ENCODE data around the gene HIF1A. TPM values are rescaled to one million over a fixed set of nuclear protein-coding genes. Genes with fewer than 3 reads are reported as not detected.

Gene HIF1A
- total and polyA plus RNA-seq, 2 experiments from 2014 or later = 113 to 242 TPM

GRCh38 chr14:61742371-61742770 lies 47.1 kb downstream of the HIF1A start:
- H3K27ac ChIP-seq (ENCODE audit: low read depth) = no peak overlapping the region
- no peak for ATAC-seq
- Mint-ChIP-seq H3K9me3 (no peaks in the 10 kb centered on the region), H3K4me3 (no peak overlapping the region), H3K36me3 (ENCODE audit: low read depth) (peaks cover 89% of the 10 kb centered on the region), H3K4me1 (no peaks in the 10 kb centered on the region), H3K27ac (no peak overlapping the region), H3K27me3 (ENCODE audit: insufficient read depth, low read depth, poor library complexity) (peaks cover 5% of the 10 kb centered on the region)
- H3K79me2 ChIP-seq (replicated peaks; ENCODE audit: insufficient read depth) = peaks cover 25% of the 10 kb centered on the region
- peaks cover 5% of the 10 kb centered on the region; the same call in 1 of the 2 replicates for H4K20me1 ChIP-seq (replicated peaks; ENCODE audit: insufficient read depth)
- H3K9me2 ChIP-seq (ENCODE audit: insufficient read depth) = no peaks in the 10 kb centered on the region
- H3K4me1 ChIP-seq (ENCODE audit: insufficient read depth) = no peaks in the 10 kb centered on the region
- H3K4me2 ChIP-seq = no peak overlapping the region
- H3K27me3 ChIP-seq (ENCODE audit: insufficient read depth) = no peaks in the 10 kb centered on the region
- no peak for TF ChIP-seq ZNF462 (CRISPR knock-in tag; IDR thresholded peaks at IDR 0.05)
- TF ChIP-seq REST (IDR thresholded peaks at IDR 0.05; ENCODE audit: unreplicated experiment) = no peak
- TF ChIP-seq ZNF114 (CRISPR knock-in tag; IDR thresholded peaks at IDR 0.05) = no peak
- TF ChIP-seq ZNF331 (CRISPR knock-in tag; IDR thresholded peaks at IDR 0.05; ENCODE audit: low read depth) = no peak
- no peak for TF ChIP-seq CREB1 (CRISPR knock-in tag; IDR thresholded peaks at IDR 0.05; ENCODE audit: low read depth)
- TF ChIP-seq EZH2 (IDR thresholded peaks at IDR 0.05; ENCODE audit: low read depth, unreplicated experiment) = no peak
- TF ChIP-seq JUNB (IDR thresholded peaks at IDR 0.05; ENCODE audit: unreplicated experiment) = no peak
- no peak for TF ChIP-seq CTCF (conservative IDR thresholded peaks at IDR 0.05; ENCODE audit: low read depth in 2 of 2)
- TF ChIP-seq STAT1 (IDR thresholded peaks at IDR 0.05; ENCODE audit: unreplicated experiment) = no peak
- TF ChIP-seq EZH2phosphoT487 (IDR thresholded peaks at IDR 0.05; ENCODE audit: unreplicated experiment) = no peak
- no peak for TF ChIP-seq ETS1 (IDR thresholded peaks at IDR 0.05)
- TF ChIP-seq NANOG (IDR thresholded peaks at IDR 0.05; ENCODE audit: borderline replicate concordance) = no peak
- TF ChIP-seq POLR2AphosphoS5 (IDR thresholded peaks at IDR 0.05; ENCODE audit: low read depth) = no peak
- DNase-seq (ENCODE audit: low spot score) = no peak
- H2AFZ ChIP-seq = no peak overlapping the region
- H3K36me3 ChIP-seq (ENCODE audit: insufficient read depth) = peaks cover 82% of the 10 kb centered on the region
- H3K4me3 ChIP-seq = no peak overlapping the region
- peaks cover 11% of the 10 kb centered on the region; the same call in 1 of the 2 replicates for H3F3A ChIP-seq (replicated peaks; ENCODE audit: low read depth)
